Stimulated activated naive B cell treated with anti-CD40 and anti-IgM and Interleukin-4, amounts not matched to agents 10 μg/mL and 1 μg/mL and 100 μg/mL, for 72 hours (primary cell): ENCODE results near the gene TESK1.

Source experiments
- ATAC-seq, 2 donors: fragments of 150-1000 bp; cut with Tn5 transposase; replicated peaks; 2 replicates each; pipeline ENCODE4 v1.10.0; 2021; ENCODE audit warnings: moderate library complexity in 1 of 2
- DNase-seq: peaks from one replicate; pipeline ENCODE4 v3.0.0; 2021
- H3K27ac Mint-ChIP-seq: one replicate; pipeline ENCODE4 v1.8.0; 2022; ENCODE audit warnings: mild to moderate bottlenecking, mixed read lengths
- H3K27me3 Mint-ChIP-seq, 2 donors: one replicate each; pipeline ENCODE4 v1.8.0; 2022; ENCODE audit warnings: mixed read lengths in 2 of 2
- H3K36me3 Mint-ChIP-seq, 2 donors: one replicate each; pipeline ENCODE4 v1.8.0; 2022; ENCODE audit warnings: mixed read lengths in 2 of 2, mild to moderate bottlenecking in 1 of 2
- H3K4me1 Mint-ChIP-seq, 2 donors: one replicate each; pipeline ENCODE4 v1.8.0; 2022; ENCODE audit warnings: mixed read lengths in 2 of 2, mild to moderate bottlenecking in 1 of 2
- H3K4me3 Mint-ChIP-seq, 2 donors: one replicate each; pipeline ENCODE4 v1.8.0; 2022; ENCODE audit warnings: mild to moderate bottlenecking in 2 of 2, mixed read lengths in 2 of 2, moderate library complexity in 1 of 2
- H3K9me3 Mint-ChIP-seq, 2 donors: one replicate each; pipeline ENCODE4 v1.8.0; 2022; ENCODE audit warnings: mixed read lengths in 2 of 2, mild to moderate bottlenecking in 1 of 2

Gene TESK1

GRCh38 chr9:35651956-35652828 lies 47.1 kb downstream of the TESK1 start:
- DNase-seq: no peak
- Mint-ChIP-seq H3K9me3 (no peaks in the 10 kb centered on the region), H3K4me3 (no peak overlapping the region)

GRCh38 chr9:35652829-35653209 lies 47.8 kb downstream of the TESK1 start:
- Mint-ChIP-seq H3K9me3 (peaks cover 0 to under 1% of the 10 kb centered on the region in 2 donors), H3K4me1 (peaks cover 49 to 69% of the 10 kb centered on the region in 2 donors), H3K4me3 (no peak overlapping the region), H3K27me3 (peaks cover 2% of the 10 kb centered on the region in 2 donors), H3K27ac (no peak overlapping the region), H3K36me3 (peaks cover 2 to 4% of the 10 kb centered on the region in 2 donors)
- DNase-seq (no peak), ATAC-seq (no peak)

More at GRCh38 chr9:35651956-35652828, 47.1 kb downstream of the TESK1 start:
- no peak overlapping the region for H3K27ac Mint-ChIP-seq
- H3K4me1 Mint-ChIP-seq: peaks cover 48 to 69% of the 10 kb centered on the region in 2 donors
- no peaks in the 10 kb centered on the region for H3K27me3 Mint-ChIP-seq
- H3K36me3 Mint-ChIP-seq: no peaks in the 10 kb centered on the region
- no peak for ATAC-seq

- Mint-ChIP-seq H3K4me3 (no peak overlapping the region), H3K27ac (no peak overlapping the region), H3K9me3 (peaks cover 0 to 2% of the 10 kb centered on the region in 2 donors), H3K4me1 (peaks cover 44 to 64% of the 10 kb centered on the region in 2 donors), H3K36me3 (peaks cover 4 to 6% of the 10 kb centered on the region in 2 donors), H3K27me3 (peaks cover 5% of the 10 kb centered on the region in 2 donors)
- no peak for DNase-seq
- ATAC-seq: no peak
These were observed 48.5 kb downstream of the TESK1 start for GRCh38 chr9:35653611-35654010.

GRCh38 chr9:35656348-35656747 lies 51.3 kb downstream of the TESK1 start:
- H3K36me3 Mint-ChIP-seq: peaks cover 22 to 27% of the 10 kb centered on the region in 2 donors
- DNase-seq: no peak
- H3K4me3 Mint-ChIP-seq: no peak overlapping the region

GRCh38 chr9:35656831-35657545 lies 51.9 kb downstream of the TESK1 start:
- ATAC-seq (no peak), DNase-seq (no peak)
- peak overlapping the region; percentile 93 to 95 for H3K4me3 Mint-ChIP-seq
- H3K27ac Mint-ChIP-seq: peak overlapping the region; percentile 99
- H3K9me3 Mint-ChIP-seq: peaks cover 0 to 2% of the 10 kb centered on the region in 2 donors
- H3K4me1 Mint-ChIP-seq: peaks cover 44 to 62% of the 10 kb centered on the region in 2 donors
- H3K27me3 Mint-ChIP-seq: peaks cover 5% of the 10 kb centered on the region in 2 donors
- H3K36me3 Mint-ChIP-seq: peaks cover 22 to 30% of the 10 kb centered on the region in 2 donors

More at GRCh38 chr9:35656348-35656747, 51.3 kb downstream of the TESK1 start:
- Mint-ChIP-seq H3K9me3 (peaks cover 0 to 2% of the 10 kb centered on the region in 2 donors), H3K27me3 (peaks cover 5% of the 10 kb centered on the region in 2 donors), H3K4me1 (peaks cover 40 to 63% of the 10 kb centered on the region in 2 donors), H3K27ac (peak overlapping the region; percentile 99)
- ATAC-seq: no peak

- H3K9me3 Mint-ChIP-seq: peaks cover 0 to 2% of the 10 kb centered on the region in 2 donors
- H3K4me3 Mint-ChIP-seq: peak within 1 kb of the TSS; percentile 93 to 95
- H3K4me1 Mint-ChIP-seq: peaks cover 50 to 66% of the 10 kb centered on the region in 2 donors
- H3K27ac Mint-ChIP-seq: peak within 1 kb of the TSS; percentile 99
- peaks cover 24 to 35% of the 10 kb centered on the region in 2 donors for H3K36me3 Mint-ChIP-seq
- peaks cover 5% of the 10 kb centered on the region in 2 donors for H3K27me3 Mint-ChIP-seq
- DNase-seq (peak; percentile 94), ATAC-seq (peak; percentile 91)
These were observed 52.6 kb downstream of the TESK1 start, which contains the start of gene RMRP for GRCh38 chr9:35657546-35658136. TSS of gene RMRP (minus strand) at chr9:35658019.

- Mint-ChIP-seq H3K9me3 (peaks cover 0 to 2% of the 10 kb centered on the region in 2 donors), H3K36me3 (peaks cover 24 to 37% of the 10 kb centered on the region in 2 donors), H3K27ac (peak within 1 kb of the TSS; percentile 99), H3K27me3 (peaks cover 5% of the 10 kb centered on the region in 2 donors), H3K4me1 (peaks cover 54 to 69% of the 10 kb centered on the region in 2 donors), H3K4me3 (peak within 1 kb of the TSS; percentile 93 to 95)
- peak; percentile 72 to 73 for ATAC-seq
- DNase-seq: peak; percentile 84
These were observed 53.3 kb downstream of the TESK1 start, which contains the start of gene CCDC107 for GRCh38 chr9:35658137-35658967. TSS of gene CCDC107 (plus strand) at chr9:35658292. CDS start at chr9:35658380, 88 bp downstream.

- Mint-ChIP-seq H3K27me3 (peaks cover 5% of the 10 kb centered on the region in 2 donors), H3K27ac (peak overlapping the region; percentile 99), H3K9me3 (peaks cover 0 to 2% of the 10 kb centered on the region in 2 donors), H3K4me1 (peaks cover 54 to 69% of the 10 kb centered on the region in 2 donors), H3K4me3 (peak overlapping the region; percentile 93 to 95), H3K36me3 (peaks cover 24 to 37% of the 10 kb centered on the region in 2 donors)
- no peak for DNase-seq
- peak; percentile 2 to 6 for ATAC-seq
These were observed 53.8 kb downstream of the TESK1 start for GRCh38 chr9:35658968-35659220.

GRCh38 chr9:35659340-35659739 lies 54.3 kb downstream of the TESK1 start:
- Mint-ChIP-seq H3K4me1 (peaks cover 54 to 73% of the 10 kb centered on the region in 2 donors), H3K36me3 (peaks cover 24 to 37% of the 10 kb centered on the region in 2 donors)
- ATAC-seq: no peak

More at GRCh38 chr9:35659340-35659739, 54.3 kb downstream of the TESK1 start:
- no peak for DNase-seq
- Mint-ChIP-seq H3K9me3 (peaks cover 0 to 2% of the 10 kb centered on the region in 2 donors), H3K27ac (peak overlapping the region; percentile 99), H3K4me3 (peak overlapping the region; percentile 93 to 95), H3K27me3 (peaks cover 5% of the 10 kb centered on the region in 2 donors)
